Adrenal gland (tissue), 5 donors: ENCODE measurements around the gene AZGP1.

Source experiments
- POLR2A ChIP-seq, 2 donors: fragments of 450-650 bp; IDR thresholded peaks; one replicate each; pipeline ENCODE4 v1.6.1; 2017; ENCODE audit warnings: antibody characterized with exemption in 2 of 2, mild to moderate bottlenecking in 2 of 2, moderate library complexity in 1 of 2
- TF ChIP-seq, protein P1 (sequence below), 6 experiments: fragments of 450-650 bp in 4 of 6; fragments of 200-600 bp in 2 of 6; sonication (generic) in 1 of 6; IDR thresholded peaks; 1 replicate in 5 of 6; 2 replicates in 1 of 6; pipeline versions ENCODE4 v1.5.1 to v1.8.0; 2016 to 2021; ENCODE audit warnings: antibody characterized with exemption in 6 of 6, mild to moderate bottlenecking in 2 of 6, moderate library complexity in 1 of 6
- donor health status: DM: no; HTN: no; CAD: no.

- no peak for TF ChIP-seq POLR2A (IDR thresholded peaks at IDR 0.05)
- TF ChIP-seq, protein P1, sequence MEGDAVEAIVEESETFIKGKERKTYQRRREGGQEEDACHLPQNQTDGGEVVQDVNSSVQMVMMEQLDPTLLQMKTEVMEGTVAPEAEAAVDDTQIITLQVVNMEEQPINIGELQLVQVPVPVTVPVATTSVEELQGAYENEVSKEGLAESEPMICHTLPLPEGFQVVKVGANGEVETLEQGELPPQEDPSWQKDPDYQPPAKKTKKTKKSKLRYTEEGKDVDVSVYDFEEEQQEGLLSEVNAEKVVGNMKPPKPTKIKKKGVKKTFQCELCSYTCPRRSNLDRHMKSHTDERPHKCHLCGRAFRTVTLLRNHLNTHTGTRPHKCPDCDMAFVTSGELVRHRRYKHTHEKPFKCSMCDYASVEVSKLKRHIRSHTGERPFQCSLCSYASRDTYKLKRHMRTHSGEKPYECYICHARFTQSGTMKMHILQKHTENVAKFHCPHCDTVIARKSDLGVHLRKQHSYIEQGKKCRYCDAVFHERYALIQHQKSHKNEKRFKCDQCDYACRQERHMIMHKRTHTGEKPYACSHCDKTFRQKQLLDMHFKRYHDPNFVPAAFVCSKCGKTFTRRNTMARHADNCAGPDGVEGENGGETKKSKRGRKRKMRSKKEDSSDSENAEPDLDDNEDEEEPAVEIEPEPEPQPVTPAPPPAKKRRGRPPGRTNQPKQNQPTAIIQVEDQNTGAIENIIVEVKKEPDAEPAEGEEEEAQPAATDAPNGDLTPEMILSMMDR (IDR thresholded peaks at IDR 0.05) = no peak
Observed at GRCh38 chr7:99947608-99948007, 28.2 kb downstream of the AZGP1 start.
